HG03135 (cell line): ENCODE results near the gene DRD1.
"Not testable (repeated sequence)": the region's sequence is repeated elsewhere in the genome, so short reads cannot be mapped to it uniquely, and the experiment has no call there.

ENCODE experiments used
- ATAC-seq: cut with Tn5 transposase; IDR thresholded peaks from one replicate; pipeline ENCODE4 v1.9.1; 2021; ENCODE audit warnings: mild to moderate bottlenecking, moderate library complexity; ENCODE audit not compliant: unreplicated experiment

DRD1 gene

GRCh38 chr5:175436359-175436758 is 7.6 kb downstream of the DRD1 start:
- ATAC-seq, result no peak

- ATAC-seq, result no peak
These were observed 9.2 kb downstream of the DRD1 start for GRCh38 chr5:175434800-175435199.

- no peak for ATAC-seq
These were observed 16.2 kb downstream of the DRD1 start for GRCh38 chr5:175427762-175428161.

GRCh38 chr5:175424594-175424993 is 19.4 kb downstream of the DRD1 start:
- not testable (repeated sequence) for ATAC-seq

- no peak for ATAC-seq
These were observed 21.9 kb downstream of the DRD1 start for GRCh38 chr5:175422058-175422457.

GRCh38 chr5:175420383-175420782 is 23.6 kb downstream of the DRD1 start:
- no peak for ATAC-seq

GRCh38 chr5:175418251-175418650 is 25.7 kb downstream of the DRD1 start:
- ATAC-seq, result no peak

- ATAC-seq, result no peak
These were observed 26.6 kb downstream of the DRD1 start for GRCh38 chr5:175417384-175417783.

GRCh38 chr5:175415303-175415702 is 28.7 kb downstream of the DRD1 start:
- no peak for ATAC-seq

- ATAC-seq, result no peak
These were observed 33.1 kb downstream of the DRD1 start for GRCh38 chr5:175410926-175411325.

GRCh38 chr5:175406300-175406699 is 37.7 kb downstream of the DRD1 start:
- ATAC-seq, result no peak

GRCh38 chr5:175397590-175398297 is 46.2 kb downstream of the DRD1 start:
- not testable (repeated sequence) for ATAC-seq

GRCh38 chr5:175395430-175395829 is 48.6 kb downstream of the DRD1 start:
- not testable (repeated sequence) for ATAC-seq

GRCh38 chr5:175394601-175395000 is 49.4 kb downstream of the DRD1 start:
- no peak for ATAC-seq

GRCh38 chr5:175393897-175394296 is 50.1 kb downstream of the DRD1 start:
- ATAC-seq, result no peak

GRCh38 chr5:175392236-175392635 is 51.7 kb downstream of the DRD1 start:
- no peak for ATAC-seq

- ATAC-seq, result no peak
These were observed 53.5 kb downstream of the DRD1 start for GRCh38 chr5:175390352-175391083.
